ENCODE results near the gene FAM222A.

FAM222A gene

DNA sequence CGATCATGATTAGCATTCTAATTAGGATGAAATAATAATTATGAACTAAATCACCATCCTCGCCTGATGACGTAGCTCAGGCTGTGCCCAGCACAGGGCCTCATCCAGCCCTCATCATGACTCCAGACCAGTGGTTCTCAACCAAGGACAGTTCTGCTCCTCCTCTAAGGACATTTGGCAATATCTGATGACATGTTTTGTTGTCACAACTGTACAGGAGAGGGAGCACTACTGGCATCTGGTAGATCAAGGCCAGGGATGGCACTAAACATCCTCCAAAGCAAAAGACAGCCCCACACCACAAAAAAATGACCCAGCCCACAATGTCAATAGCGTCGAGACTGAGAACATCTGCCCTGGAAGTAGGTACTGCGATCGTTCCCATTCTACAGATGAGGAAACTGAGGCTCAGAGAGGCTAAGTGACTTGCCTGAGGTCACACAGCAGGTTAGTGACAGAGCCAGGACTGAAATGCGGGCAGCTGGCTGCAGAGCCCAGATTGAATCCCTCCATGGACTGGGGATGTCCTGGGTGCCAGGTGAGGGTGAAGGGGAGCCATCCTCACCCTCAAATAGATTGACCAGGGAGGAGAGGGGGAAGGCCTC lies 104.1 kb downstream of the FAM222A start:
- no peak for DNase-seq (ENCODE audit: low read depth in 1 of 2, low spot score in 1 of 2)
- TF ChIP-seq, protein P1, sequence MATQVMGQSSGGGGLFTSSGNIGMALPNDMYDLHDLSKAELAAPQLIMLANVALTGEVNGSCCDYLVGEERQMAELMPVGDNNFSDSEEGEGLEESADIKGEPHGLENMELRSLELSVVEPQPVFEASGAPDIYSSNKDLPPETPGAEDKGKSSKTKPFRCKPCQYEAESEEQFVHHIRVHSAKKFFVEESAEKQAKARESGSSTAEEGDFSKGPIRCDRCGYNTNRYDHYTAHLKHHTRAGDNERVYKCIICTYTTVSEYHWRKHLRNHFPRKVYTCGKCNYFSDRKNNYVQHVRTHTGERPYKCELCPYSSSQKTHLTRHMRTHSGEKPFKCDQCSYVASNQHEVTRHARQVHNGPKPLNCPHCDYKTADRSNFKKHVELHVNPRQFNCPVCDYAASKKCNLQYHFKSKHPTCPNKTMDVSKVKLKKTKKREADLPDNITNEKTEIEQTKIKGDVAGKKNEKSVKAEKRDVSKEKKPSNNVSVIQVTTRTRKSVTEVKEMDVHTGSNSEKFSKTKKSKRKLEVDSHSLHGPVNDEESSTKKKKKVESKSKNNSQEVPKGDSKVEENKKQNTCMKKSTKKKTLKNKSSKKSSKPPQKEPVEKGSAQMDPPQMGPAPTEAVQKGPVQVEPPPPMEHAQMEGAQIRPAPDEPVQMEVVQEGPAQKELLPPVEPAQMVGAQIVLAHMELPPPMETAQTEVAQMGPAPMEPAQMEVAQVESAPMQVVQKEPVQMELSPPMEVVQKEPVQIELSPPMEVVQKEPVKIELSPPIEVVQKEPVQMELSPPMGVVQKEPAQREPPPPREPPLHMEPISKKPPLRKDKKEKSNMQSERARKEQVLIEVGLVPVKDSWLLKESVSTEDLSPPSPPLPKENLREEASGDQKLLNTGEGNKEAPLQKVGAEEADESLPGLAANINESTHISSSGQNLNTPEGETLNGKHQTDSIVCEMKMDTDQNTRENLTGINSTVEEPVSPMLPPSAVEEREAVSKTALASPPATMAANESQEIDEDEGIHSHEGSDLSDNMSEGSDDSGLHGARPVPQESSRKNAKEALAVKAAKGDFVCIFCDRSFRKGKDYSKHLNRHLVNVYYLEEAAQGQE (IDR thresholded peaks at IDR 0.05; ENCODE audit: insufficient replicate concordance, low read depth) = no peak

DNA sequence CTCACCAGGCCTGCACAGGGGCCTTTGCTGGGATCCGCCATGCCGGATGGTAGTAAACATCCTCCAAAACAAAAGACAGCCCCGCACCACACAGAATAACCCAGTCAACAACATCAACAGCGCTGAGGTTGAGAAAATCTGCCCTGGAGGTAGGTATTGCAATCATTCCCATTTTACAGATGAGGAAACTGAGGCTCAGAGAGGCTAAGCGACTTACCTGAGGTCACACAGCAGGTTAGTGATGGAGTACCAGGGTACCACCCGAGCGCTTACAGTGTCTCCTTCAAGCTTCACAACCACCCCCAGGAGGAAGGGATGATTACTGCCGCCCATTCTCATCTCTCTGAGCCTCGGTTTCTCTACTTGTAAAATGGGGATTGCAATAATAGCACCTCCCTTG lies 104.6 kb downstream of the FAM222A start:
- H3K27me3 ChIP-seq (ENCODE audit: insufficient read depth, poor library complexity, severe bottlenecking) = no peaks in the 10 kb centered on the region
- no peak overlapping the region for H3K27ac ChIP-seq (replicated peaks)
- H3K4me3 ChIP-seq (replicated peaks; ENCODE audit: insufficient read depth, low read length) = no peak overlapping the region
- no peak for DNase-seq (ENCODE audit: low read depth in 1 of 2, low spot score in 1 of 2)
- TF ChIP-seq POLR2AphosphoS5 (IDR thresholded peaks at IDR 0.05; ENCODE audit: low read depth) (no peak), GABPA (IDR thresholded peaks at IDR 0.05; ENCODE audit: low read depth) (no peak), SPI1 (IDR thresholded peaks at IDR 0.05; ENCODE audit: borderline replicate concordance, low read depth) (no peak)
- TF ChIP-seq, protein P1 (IDR thresholded peaks at IDR 0.05; ENCODE audit: insufficient replicate concordance, low read depth) = no peak
- TF ChIP-seq, protein P2, sequence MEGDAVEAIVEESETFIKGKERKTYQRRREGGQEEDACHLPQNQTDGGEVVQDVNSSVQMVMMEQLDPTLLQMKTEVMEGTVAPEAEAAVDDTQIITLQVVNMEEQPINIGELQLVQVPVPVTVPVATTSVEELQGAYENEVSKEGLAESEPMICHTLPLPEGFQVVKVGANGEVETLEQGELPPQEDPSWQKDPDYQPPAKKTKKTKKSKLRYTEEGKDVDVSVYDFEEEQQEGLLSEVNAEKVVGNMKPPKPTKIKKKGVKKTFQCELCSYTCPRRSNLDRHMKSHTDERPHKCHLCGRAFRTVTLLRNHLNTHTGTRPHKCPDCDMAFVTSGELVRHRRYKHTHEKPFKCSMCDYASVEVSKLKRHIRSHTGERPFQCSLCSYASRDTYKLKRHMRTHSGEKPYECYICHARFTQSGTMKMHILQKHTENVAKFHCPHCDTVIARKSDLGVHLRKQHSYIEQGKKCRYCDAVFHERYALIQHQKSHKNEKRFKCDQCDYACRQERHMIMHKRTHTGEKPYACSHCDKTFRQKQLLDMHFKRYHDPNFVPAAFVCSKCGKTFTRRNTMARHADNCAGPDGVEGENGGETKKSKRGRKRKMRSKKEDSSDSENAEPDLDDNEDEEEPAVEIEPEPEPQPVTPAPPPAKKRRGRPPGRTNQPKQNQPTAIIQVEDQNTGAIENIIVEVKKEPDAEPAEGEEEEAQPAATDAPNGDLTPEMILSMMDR (IDR thresholded peaks at IDR 0.05; ENCODE audit: insufficient read depth, low read length) = no peak

More for the DNA sequence above, 104.1 kb downstream of the FAM222A start:
- Histone ChIP-seq H3K27ac (replicated peaks) (no peak overlapping the region), H3K4me3 (replicated peaks; ENCODE audit: insufficient read depth, low read length) (no peak overlapping the region), H3K27me3 (ENCODE audit: insufficient read depth, poor library complexity, severe bottlenecking) (no peaks in the 10 kb centered on the region)

DNA sequence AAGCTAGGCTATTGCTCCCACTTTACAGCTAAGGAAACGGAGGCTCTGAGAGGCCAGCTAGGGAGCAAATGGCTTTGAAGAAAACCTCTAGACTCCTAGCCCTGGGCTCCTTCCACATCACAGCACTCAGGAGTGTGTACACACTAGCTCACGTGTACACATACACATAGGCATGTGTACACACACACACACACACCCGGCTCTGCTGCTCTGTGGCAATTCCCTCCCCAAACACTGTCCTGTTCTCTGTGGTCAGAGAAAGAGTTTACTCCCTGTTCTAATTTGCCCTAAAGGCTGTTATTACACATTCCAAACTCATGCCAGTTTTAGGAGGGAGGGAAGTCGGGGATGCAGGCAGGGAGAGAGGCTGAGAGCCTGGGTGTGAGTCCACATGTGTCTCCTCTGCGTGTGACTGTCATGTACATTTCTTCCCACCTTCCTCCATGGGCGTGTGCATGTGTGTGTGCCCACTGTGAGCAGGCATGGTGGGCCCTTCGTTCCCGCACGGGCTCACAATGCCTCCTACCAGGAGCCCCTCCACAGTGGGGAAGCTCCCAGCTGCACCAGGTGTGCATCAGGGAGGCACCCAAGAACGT lies 105.4 kb downstream of the FAM222A start:
- no peak overlapping the region for H3K27ac ChIP-seq (replicated peaks)
- no peak for DNase-seq (ENCODE audit: low read depth in 1 of 2, low spot score in 1 of 2)
- H3K4me3 ChIP-seq (replicated peaks; ENCODE audit: insufficient read depth, low read length) = no peak overlapping the region
- H3K27me3 ChIP-seq (ENCODE audit: insufficient read depth, poor library complexity, severe bottlenecking) = no peaks in the 10 kb centered on the region
- TF ChIP-seq POLR2AphosphoS5 (IDR thresholded peaks at IDR 0.05; ENCODE audit: low read depth) (no peak), SPI1 (IDR thresholded peaks at IDR 0.05; ENCODE audit: borderline replicate concordance, low read depth) (no peak), GABPA (IDR thresholded peaks at IDR 0.05; ENCODE audit: low read depth) (no peak)
- TF ChIP-seq, protein P2 (IDR thresholded peaks at IDR 0.05; ENCODE audit: insufficient read depth, low read length) = no peak
- TF ChIP-seq, protein P1 (IDR thresholded peaks at IDR 0.05; ENCODE audit: insufficient replicate concordance, low read depth) = no peak
